ENCODE data around the gene GLUL. TPM values are rescaled to one million over a fixed set of nuclear protein-coding genes. Genes with fewer than 3 reads are reported as not detected.
A peak's percentile ranks its signal among the peaks of the same experiment; 100 is the strongest.

GLUL gene
- total RNA-seq, 2 donors from 2014 or later: 621 to 1,699 TPM

DNA sequence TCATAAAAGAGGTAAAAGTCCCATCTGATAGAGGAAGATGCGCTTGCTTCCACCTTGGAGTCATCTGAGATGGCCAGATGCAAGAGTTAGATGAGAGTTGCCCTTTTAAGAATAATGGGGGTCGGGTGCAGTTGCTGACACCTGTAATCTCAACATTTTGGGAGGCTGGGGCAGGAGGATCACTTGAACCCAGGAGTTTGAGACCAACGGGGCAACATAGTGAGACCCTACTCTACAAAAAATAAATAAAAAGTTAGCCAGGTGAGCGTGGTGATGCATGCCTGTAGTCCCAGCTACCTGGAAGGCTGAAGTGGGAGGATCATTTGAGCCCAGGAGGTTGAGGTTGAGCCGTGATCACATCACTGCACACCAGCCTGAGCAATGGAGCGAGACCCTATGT is 22.4 kb upstream of the GLUL start:
- Histone ChIP-seq H3K27me3 (no peaks in the 10 kb centered on the region), H3K9me3 (no peaks in the 10 kb centered on the region), H3K36me3 (replicated peaks in 1 of 2; ENCODE audit: insufficient read depth in 1 of 2, low read depth in 2 of 2) (no peaks in the 10 kb centered on the region), H3K27ac (no peak overlapping the region), H3K4me1 (peaks cover 4% of the 10 kb centered on the region), H3K4me3 (no peak overlapping the region)
- DNase-seq (no peak), ATAC-seq (no peak)
- TF ChIP-seq, protein P1, sequence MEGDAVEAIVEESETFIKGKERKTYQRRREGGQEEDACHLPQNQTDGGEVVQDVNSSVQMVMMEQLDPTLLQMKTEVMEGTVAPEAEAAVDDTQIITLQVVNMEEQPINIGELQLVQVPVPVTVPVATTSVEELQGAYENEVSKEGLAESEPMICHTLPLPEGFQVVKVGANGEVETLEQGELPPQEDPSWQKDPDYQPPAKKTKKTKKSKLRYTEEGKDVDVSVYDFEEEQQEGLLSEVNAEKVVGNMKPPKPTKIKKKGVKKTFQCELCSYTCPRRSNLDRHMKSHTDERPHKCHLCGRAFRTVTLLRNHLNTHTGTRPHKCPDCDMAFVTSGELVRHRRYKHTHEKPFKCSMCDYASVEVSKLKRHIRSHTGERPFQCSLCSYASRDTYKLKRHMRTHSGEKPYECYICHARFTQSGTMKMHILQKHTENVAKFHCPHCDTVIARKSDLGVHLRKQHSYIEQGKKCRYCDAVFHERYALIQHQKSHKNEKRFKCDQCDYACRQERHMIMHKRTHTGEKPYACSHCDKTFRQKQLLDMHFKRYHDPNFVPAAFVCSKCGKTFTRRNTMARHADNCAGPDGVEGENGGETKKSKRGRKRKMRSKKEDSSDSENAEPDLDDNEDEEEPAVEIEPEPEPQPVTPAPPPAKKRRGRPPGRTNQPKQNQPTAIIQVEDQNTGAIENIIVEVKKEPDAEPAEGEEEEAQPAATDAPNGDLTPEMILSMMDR (IDR thresholded peaks at IDR 0.05): no peak
- no peak for TF ChIP-seq POLR2A (IDR thresholded peaks at IDR 0.05)
- 80 to 84% methylated on average over 6 of the region's 6 CpGs for WGBS, 2 donors
- intact Hi-C loops (cut with DNase I): no loop called here

GRCh38 chr1:182413486-182413885 is 21.9 kb upstream of the GLUL start:
- H3K4me3 ChIP-seq: no peak overlapping the region
- DNase-seq: no peak
- H3K4me1 ChIP-seq: peaks cover 9% of the 10 kb centered on the region
- WGBS, 2 donors: 40 to 67% methylated on average over 3 of the region's 3 CpGs
- H3K27me3 ChIP-seq: no peaks in the 10 kb centered on the region
- no peak overlapping the region for H3K27ac ChIP-seq
- H3K36me3 ChIP-seq (replicated peaks in 1 of 2; ENCODE audit: insufficient read depth in 1 of 2, low read depth in 2 of 2): no peaks in the 10 kb centered on the region
- intact Hi-C loops (cut with DNase I): no loop called here
- H3K9me3 ChIP-seq: no peaks in the 10 kb centered on the region
- ATAC-seq: no peak
- TF ChIP-seq, protein P1 (IDR thresholded peaks at IDR 0.05): no peak
- no peak for TF ChIP-seq POLR2A (IDR thresholded peaks at IDR 0.05)

- peak in 3 of 4 donors; percentile 46 to 60 (median 53) for DNase-seq
- intact Hi-C loops (cut with DNase I): no loop called here
- Histone ChIP-seq H3K9me3 (no peaks in the 10 kb centered on the region), H3K4me3 (no peak overlapping the region), H3K4me1 (peaks cover 12% of the 10 kb centered on the region), H3K27ac (peak overlapping the region in 3 of 4 donors; percentile 28 to 73 (median 68)), H3K36me3 (replicated peaks in 1 of 2; ENCODE audit: insufficient read depth in 1 of 2, low read depth in 2 of 2) (no peaks in the 10 kb centered on the region), H3K27me3 (no peaks in the 10 kb centered on the region)
- ATAC-seq: peak; percentile 90
- no peak for TF ChIP-seq POLR2A (IDR thresholded peaks at IDR 0.05)
- TF ChIP-seq, protein P1 (IDR thresholded peaks at IDR 0.05): no peak
- WGBS, 2 donors: 16 to 25% methylated on average over 1 of the region's 1 CpG
These were observed 19.2 kb upstream of the GLUL start for GRCh38 chr1:182410620-182411273.

- DNase-seq (no peak), ATAC-seq (no peak)
- 61 to 64% methylated on average over 4 of the region's 4 CpGs for WGBS, 2 donors
- Histone ChIP-seq H3K27me3 (no peaks in the 10 kb centered on the region), H3K4me1 (peaks cover 12% of the 10 kb centered on the region), H3K4me3 (no peak overlapping the region), H3K9me3 (no peaks in the 10 kb centered on the region), H3K36me3 (replicated peaks in 1 of 2; ENCODE audit: insufficient read depth in 1 of 2, low read depth in 2 of 2) (no peaks in the 10 kb centered on the region), H3K27ac (peak overlapping the region; percentile 28 to 73 (median 63))
- intact Hi-C loops (cut with DNase I): no loop called here
- no peak for TF ChIP-seq POLR2A (IDR thresholded peaks at IDR 0.05)
- TF ChIP-seq, protein P1 (IDR thresholded peaks at IDR 0.05): no peak
These were observed 18.5 kb upstream of the GLUL start for GRCh38 chr1:182410138-182410537.
